Measurements from ENCODE around the gene FGF12.

The FGF12 gene

GRCh38 chr3:192685801-192686200, 41.5 kb downstream of the FGF12 start:
- no peak for DNase-seq (ENCODE audit: low read depth, low spot score)

GRCh38 chr3:192684151-192684550, 43.2 kb downstream of the FGF12 start:
- no peak for DNase-seq (ENCODE audit: low read depth, low spot score)

- DNase-seq (ENCODE audit: low read depth, low spot score): no peak
These were observed 51.2 kb downstream of the FGF12 start for GRCh38 chr3:192675958-192676649.

- no peak for DNase-seq (ENCODE audit: low read depth, low spot score)
These were observed 71.7 kb downstream of the FGF12 start for GRCh38 chr3:192655628-192656027.

GRCh38 chr3:192655040-192655439, 72.3 kb downstream of the FGF12 start:
- no peak for DNase-seq (ENCODE audit: low read depth, low spot score)

GRCh38 chr3:192653862-192654261, 73.5 kb downstream of the FGF12 start:
- DNase-seq (ENCODE audit: low read depth, low spot score): no peak

GRCh38 chr3:192652727-192653126, 74.6 kb downstream of the FGF12 start:
- no peak for DNase-seq (ENCODE audit: low read depth, low spot score)

GRCh38 chr3:192651836-192652512, 75.4 kb downstream of the FGF12 start:
- no peak for DNase-seq (ENCODE audit: low read depth, low spot score)

- DNase-seq (ENCODE audit: low read depth, low spot score): no peak
These were observed 81.9 kb downstream of the FGF12 start for GRCh38 chr3:192645437-192645836.

GRCh38 chr3:192642651-192643050, 84.7 kb downstream of the FGF12 start:
- DNase-seq (ENCODE audit: low read depth, low spot score): no peak

- DNase-seq (ENCODE audit: low read depth, low spot score): no peak
These were observed 85.4 kb downstream of the FGF12 start for GRCh38 chr3:192641919-192642318.

GRCh38 chr3:192639987-192640386, 87.4 kb downstream of the FGF12 start:
- no peak for DNase-seq (ENCODE audit: low read depth, low spot score)

GRCh38 chr3:192637803-192638202, 89.5 kb downstream of the FGF12 start:
- no peak for DNase-seq (ENCODE audit: low read depth, low spot score)

GRCh38 chr3:192636517-192637444, 90.6 kb downstream of the FGF12 start:
- no peak for DNase-seq (ENCODE audit: low read depth, low spot score)

- DNase-seq (ENCODE audit: low read depth, low spot score): no peak
These were observed 97.9 kb downstream of the FGF12 start for GRCh38 chr3:192629429-192629828.

- DNase-seq (ENCODE audit: low read depth, low spot score): no peak
These were observed 105.4 kb downstream of the FGF12 start for GRCh38 chr3:192621909-192622308.

GRCh38 chr3:192620275-192620674, 107.1 kb downstream of the FGF12 start:
- no peak for DNase-seq (ENCODE audit: low read depth, low spot score)

- DNase-seq (ENCODE audit: low read depth, low spot score): no peak
These were observed 115.9 kb downstream of the FGF12 start for GRCh38 chr3:192611411-192611810.

GRCh38 chr3:192608726-192609600, 118.4 kb downstream of the FGF12 start:
- no peak for DNase-seq (ENCODE audit: low read depth, low spot score)

GRCh38 chr3:192607798-192608197, 119.5 kb downstream of the FGF12 start:
- DNase-seq (ENCODE audit: low read depth, low spot score): no peak

- no peak for DNase-seq (ENCODE audit: low read depth, low spot score)
These were observed 129.4 kb downstream of the FGF12 start for GRCh38 chr3:192597913-192598312.
